Uterus (tissue), 2 donors: ENCODE results near the gene POU3F1.

Experiments used
- CTCF ChIP-seq, 4 experiments: fragments of 200-600 bp in 2 of 4; fragments of 450-650 bp in 2 of 4; sonication (generic) in 2 of 4; IDR thresholded peaks; one replicate each; pipeline ENCODE4 v1.5.1; 2016 to 2019; ENCODE audit warnings: antibody characterized with exemption in 4 of 4, mild to moderate bottlenecking in 2 of 4, moderate library complexity in 1 of 4
- POLR2A ChIP-seq, 2 donors: fragments of 450-650 bp; IDR thresholded peaks; one replicate each; pipeline ENCODE4 v1.6.1; 2016; ENCODE audit warnings: antibody characterized with exemption in 2 of 2, mild to moderate bottlenecking in 1 of 2, moderate library complexity in 1 of 2

GRCh38 chr1:38037221-38037939, 9.2 kb downstream of the POU3F1 start:
- TF ChIP-seq CTCF (IDR thresholded peaks at IDR 0.05) (no peak), POLR2A (IDR thresholded peaks at IDR 0.05) (no peak)
